GM10847 (cell line): ENCODE data around the gene SESN1.

Experiments used
- POLR2A ChIP-seq: IDR thresholded peaks from 2 replicates; pipeline ENCODE4 v1.6.1; 2011; ENCODE audit not compliant: insufficient read length; ENCODE audit errors: extremely low read depth

Gene SESN1

DNA sequence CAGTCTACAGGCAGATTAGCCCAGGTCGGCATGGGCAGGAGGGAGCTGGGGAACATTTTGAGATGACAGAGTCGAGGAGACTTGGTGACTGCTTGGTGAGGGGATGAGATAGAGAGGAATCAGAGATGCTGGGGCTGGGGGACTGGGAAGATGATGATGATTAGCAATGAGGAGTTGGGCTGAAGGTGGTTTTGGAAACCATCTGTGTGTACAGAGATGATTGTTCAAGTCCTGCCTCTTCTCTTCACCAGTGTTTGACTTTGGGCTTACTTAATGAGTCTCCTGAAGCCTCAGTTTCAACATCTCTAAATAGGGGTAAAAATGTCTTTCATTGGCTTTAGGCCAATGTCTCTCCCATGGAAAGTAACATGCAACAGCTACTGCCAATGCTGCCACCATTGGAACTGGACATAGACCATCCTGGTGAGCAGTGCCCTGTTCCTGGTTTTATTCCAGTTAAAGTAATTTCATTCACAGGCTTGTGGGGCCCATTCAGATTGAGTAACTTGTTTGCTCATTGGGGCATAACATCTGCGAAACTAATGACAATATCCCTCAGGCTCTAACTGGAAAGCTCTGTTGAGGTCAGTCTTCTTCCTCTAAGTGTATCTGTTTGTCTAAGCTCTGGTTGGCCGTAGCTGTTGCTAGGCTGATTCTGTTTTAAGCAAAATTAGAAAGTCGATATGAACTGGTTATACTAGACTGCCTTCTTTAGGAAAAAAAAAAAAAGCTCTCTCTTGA is 147.4 kb downstream of the SESN1 start:
- no peak for TF ChIP-seq POLR2A

DNA sequence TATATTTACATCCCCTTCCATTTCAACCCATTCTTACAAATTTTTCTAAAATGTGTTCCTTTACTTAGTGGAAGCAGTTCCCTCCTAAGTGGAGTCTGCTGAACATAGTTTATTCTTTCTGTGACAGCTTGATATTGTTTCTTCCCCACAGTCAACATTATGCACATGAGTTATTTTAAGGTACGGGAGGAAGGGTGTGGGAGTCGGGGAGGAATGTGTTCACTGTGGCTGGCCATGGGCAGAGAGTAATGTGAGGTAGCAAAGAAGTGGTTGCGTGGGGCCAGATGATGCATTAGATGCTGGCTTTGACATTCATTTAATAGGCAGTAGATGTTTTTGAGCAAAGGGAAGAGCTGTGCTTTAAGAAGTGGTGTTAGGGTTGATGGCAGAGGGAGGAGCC is 148.0 kb downstream of the SESN1 start:
- no peak for TF ChIP-seq POLR2A

- no peak for TF ChIP-seq POLR2A
Observed at GRCh38 chr6:108945681-108946159, 148.9 kb downstream of the SESN1 start.

- TF ChIP-seq POLR2A, result no peak
Observed at GRCh38 chr6:108944707-108945680, 149.7 kb downstream of the SESN1 start.

- no peak for TF ChIP-seq POLR2A
Observed at GRCh38 chr6:108944071-108944470, 150.6 kb downstream of the SESN1 start.

- TF ChIP-seq POLR2A, result no peak
Observed at GRCh38 chr6:108942556-108943492, 151.8 kb downstream of the SESN1 start.

DNA sequence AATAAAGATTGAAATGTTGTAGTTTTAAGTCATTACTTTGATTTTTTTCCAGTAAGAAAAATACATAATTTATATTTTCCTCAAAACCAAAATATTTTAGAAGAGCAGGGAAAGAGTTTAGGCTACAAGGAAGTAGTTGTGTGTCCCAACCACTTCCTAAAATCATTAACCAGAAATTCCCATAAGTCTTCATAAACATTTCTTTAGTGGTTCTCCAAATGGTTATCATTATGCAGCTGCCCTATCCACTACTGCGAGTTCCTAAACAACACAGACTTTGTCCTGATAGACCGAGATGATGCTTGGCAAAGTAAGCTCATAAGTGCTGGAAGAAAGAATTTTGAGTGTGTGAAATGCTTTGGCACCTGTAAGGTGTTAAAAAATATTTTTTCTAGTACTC is 152.8 kb downstream of the SESN1 start:
- no peak for TF ChIP-seq POLR2A

- no peak for TF ChIP-seq POLR2A
Observed at GRCh38 chr6:108941281-108941680, 153.4 kb downstream of the SESN1 start.

GRCh38 chr6:108940741-108941140 is 153.9 kb downstream of the SESN1 start:
- TF ChIP-seq POLR2A, result no peak

DNA sequence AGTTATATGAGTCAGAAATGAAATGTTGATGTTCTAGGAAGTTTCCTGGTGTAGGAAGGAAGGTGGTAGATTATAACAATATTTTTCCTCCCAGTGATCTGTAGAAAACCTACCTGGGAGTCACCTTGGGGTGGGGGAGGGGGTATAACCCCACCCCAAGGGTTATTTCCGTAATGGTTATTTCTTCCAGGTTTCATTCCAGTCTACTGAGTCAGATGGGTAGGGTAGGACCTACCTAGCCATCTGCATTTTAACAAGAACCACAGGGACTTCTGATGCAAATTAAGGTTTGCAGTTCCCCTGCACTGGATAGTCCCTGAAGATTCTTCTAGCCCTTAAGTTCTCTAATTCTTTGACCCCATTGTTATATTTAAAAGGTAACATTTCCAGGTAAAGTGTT is 157.5 kb downstream of the SESN1 start:
- TF ChIP-seq POLR2A, result no peak
